ENCODE data around the gene CTNNA2.

The CTNNA2 gene

GRCh38 chr2:80354858-80355257 lies 842.0 kb downstream of the CTNNA2 start:
- DNase-seq, result no peak

- no peak for DNase-seq
Observed at GRCh38 chr2:80361904-80362303, 849.1 kb downstream of the CTNNA2 start.

- DNase-seq, result no peak
Observed at GRCh38 chr2:80363330-80363729, 850.5 kb downstream of the CTNNA2 start.

DNA sequence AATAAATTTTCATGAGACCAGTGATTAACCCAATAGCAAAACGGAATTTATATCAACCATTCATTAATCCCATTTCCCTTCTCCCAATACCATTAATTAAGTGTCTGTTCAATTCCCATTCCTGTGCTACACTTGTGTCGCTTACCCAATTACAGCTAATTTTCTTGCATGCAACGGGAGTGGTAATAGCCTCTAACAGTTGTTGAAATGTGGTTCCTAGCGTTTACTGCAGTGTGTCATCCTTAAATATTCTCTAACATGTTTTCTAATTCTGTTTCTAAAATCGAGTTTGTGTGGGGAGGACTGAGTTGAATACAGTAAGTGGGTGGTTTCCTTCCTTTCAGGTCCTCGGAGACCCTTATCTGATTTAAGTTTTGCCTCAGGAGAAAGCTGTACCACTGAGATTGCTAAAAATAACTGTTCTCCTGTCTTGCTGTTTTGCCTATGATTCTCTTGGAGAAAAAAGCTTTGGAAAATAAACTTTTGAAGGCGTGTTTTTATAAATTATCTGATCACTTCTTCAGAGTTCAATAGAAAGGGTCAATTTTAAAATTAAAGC lies 851.0 kb downstream of the CTNNA2 start:
- DNase-seq, result no peak

DNA sequence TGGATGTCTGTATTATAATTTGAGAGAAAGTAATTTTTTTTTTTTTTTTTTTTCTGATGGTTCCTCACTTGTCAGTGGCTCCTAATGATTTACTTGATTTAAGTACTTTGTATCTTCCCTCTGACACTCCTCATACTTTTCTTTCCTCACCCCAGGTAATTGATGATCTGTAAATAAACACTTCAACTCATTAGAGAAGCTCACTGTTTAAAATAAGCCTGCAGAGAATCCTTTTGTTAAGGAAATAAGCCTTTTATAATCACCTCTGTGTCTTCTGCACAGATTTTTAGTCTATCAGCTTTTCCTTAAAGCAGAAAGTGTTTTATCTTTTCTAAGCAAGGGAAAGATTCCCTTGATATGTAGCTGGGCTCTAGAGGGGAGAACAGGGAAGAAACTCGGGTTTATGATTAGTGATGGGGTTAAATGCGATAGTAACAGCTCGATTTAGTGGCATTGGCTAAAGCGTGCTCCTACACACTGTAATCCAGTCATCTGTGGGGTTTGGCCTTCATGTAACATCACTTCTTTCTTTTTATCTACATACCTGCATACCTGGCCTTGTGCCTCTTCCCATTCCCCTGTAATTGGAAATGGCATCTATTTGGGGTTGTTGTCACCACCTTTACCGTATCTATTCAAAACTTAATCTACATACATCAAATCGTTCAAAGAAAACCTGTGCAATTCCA lies 851.8 kb downstream of the CTNNA2 start:
- no peak for DNase-seq

DNA sequence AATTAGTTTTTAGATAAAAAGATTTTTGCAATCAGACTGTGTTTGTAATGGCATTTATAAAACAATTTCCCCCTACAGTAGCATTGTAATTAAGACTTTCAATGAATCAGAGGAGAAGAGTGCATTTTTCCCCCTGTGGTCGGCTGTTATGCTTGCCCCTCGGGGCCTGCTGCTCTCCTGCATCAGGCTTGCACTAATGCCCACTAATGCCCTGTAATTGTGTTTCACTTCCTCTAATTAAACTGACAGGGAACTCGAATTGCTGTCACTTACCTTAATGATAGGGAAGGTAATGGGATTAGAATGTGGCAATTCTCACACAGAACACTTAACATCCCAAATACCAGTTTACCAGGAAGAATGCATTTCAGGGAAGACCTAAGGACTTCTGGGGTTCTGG lies 852.9 kb downstream of the CTNNA2 start:
- DNase-seq, result no peak

DNA sequence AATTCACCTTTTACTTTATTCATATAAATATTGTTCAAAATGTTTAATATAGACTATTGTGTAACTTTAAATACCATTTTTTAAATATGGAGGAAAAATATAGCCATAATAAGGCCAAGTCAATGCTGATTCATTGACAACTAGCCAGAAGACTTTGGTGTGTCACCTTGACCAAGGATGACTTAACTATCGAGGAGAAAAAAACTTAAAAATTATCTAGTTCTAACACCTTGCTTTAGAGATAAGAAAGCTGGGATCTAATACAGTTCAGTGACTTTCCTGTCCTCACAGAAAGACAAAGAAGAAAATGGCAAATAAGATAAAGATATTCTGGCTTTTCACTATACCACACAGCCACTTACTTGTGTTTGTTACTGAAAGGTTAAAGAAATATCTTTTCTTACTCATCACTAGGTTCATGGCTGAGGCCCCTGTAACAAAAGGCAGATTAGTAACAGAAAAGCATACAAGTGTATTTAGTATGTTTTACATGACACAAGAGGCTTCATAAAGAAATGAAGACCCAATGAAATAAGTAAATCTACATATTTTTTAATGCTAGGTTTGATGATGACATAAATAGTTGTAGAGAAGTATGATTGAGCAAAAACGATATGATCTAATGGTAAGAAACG lies 857.6 kb downstream of the CTNNA2 start:
- DNase-seq, result no peak

DNA sequence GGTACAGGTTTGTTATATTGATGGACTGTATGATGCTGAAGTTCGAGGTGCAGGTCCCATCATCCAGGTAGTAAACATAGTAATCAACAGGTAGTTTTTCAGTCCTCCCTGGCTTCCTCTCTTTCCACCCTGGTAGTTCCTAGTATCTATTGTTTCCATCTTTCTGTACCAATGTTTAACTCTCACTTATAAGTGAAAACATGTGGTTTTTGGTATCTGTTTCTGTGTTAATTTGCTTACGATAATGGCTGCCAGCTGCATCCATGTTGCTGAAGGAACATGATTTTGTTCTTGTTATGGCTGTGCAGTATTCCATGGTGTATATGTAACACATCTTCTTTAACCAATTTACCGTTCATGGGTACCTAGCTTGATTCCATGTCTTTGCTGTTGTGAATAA lies 861.3 kb downstream of the CTNNA2 start:
- no peak for DNase-seq

- DNase-seq, result no peak
Observed at GRCh38 chr2:80377071-80377470, 864.2 kb downstream of the CTNNA2 start.

DNA sequence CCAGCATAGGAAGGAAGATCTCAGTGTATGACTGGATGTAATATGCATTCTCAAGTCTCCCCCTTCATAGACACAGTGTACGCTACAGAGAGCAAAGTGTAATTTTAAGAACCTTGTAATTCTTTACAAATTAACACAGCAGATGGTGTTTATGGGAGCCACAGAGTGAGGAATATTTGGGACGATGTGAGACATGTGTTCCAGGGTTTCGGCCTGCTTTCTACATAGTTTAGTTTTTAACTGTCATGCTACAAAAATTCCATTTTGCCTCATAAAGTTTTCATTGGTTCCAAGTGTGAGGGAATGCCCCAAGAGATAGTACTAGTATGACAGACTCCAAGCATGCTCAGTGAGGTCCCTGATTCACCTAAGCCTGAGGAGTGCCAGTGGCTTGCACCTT lies 867.9 kb downstream of the CTNNA2 start:
- no peak for DNase-seq

GRCh38 chr2:80381666-80382065 lies 868.8 kb downstream of the CTNNA2 start:
- no peak for DNase-seq

DNA sequence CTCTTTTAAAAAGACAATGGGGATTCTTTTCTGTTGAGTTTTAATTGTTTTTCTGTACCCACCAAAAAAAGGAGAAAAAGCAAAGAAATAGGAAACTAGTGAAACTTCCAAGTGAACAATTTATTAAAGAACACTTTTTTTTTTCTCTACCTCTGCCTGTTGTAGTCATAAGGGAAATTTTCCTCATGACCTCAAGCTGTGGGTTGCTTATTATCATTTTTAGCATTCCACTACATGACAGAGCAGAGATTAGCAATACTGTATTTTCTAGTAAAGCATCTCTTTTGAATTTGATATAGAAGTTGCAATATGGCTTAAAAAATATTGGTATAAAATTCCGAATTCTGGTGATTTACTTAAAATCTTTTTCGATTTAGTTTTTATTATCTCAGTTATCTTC lies 879.6 kb downstream of the CTNNA2 start:
- DNase-seq, result no peak

- DNase-seq, result no peak
Observed at GRCh38 chr2:80393991-80394390, 881.1 kb downstream of the CTNNA2 start.

GRCh38 chr2:80395251-80395650 lies 882.4 kb downstream of the CTNNA2 start:
- no peak for DNase-seq

DNA sequence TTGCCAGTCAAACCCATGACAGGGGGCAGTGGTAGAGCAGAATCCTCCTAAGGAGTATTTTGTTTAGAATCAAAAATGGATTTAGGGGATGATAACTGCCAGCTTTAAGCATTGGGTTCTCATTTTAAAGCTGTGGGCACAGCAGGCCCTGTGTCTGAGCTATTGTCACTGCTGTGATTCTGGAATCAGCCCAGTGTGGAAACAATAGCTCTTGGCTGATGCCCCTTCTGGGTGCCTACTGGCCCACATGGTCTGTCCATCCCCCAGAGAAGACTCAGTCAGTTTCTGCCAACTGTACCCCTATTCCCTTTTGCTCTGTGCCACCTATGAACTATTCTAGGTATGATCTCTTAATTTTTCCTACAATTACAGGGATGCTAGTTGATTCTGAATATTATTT lies 883.4 kb downstream of the CTNNA2 start:
- DNase-seq, result no peak

DNA sequence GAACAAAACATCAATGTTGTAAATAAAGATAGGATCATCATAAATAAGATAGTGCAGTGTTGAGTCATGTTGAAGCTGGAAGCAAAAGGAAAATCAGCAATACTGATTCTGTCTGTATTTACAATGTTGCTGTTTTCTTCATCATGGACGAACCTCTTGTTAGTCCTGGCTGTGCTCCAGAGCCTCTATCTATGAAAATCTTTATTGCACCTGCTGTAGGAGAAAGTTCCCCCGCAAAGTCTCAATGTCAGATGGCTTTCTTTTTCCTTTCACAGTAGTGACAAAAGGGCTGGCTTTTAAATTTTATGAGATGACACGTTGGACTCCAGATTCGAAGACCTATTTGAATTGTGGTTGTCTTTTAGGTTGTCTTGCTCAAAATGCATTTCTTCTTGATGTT lies 890.2 kb downstream of the CTNNA2 start:
- DNase-seq, result no peak

DNA sequence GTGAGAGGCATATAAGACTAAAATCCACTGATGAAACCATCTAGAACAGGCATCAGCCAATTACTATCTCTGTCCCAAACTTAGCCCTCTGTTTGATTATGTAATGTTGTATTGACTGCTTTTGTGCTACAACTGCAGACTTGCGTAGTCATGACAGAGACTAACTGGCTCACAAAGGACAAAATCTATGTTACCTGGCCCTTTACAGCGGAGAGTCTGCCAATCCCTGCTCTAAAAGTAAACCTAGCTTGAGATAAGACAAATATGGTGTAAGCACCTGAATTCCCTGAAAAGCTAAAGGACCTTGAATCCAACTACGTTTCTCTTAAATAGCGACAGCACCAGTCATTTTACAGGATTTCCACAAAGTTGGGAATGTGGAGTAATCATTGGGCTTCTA lies 894.5 kb downstream of the CTNNA2 start:
- no peak for DNase-seq

DNA sequence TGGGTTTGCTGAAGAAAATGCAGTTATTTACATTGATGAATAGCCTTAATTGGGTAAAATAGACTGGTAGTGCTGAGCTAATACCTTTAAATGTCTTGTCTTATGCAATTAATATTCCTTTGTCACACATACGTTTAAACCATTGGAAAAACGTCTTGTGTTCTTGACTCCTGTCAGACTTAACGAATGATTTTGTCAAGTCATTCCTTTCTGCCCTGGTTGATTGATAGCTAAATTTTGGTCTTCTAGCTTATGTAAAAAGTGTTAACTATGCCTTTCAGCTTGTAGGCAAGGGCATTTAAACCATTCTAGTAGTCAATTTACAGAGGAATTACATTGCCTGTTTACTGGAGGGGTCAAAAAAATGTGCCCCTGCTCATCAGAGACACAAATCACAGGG lies 897.5 kb downstream of the CTNNA2 start:
- no peak for DNase-seq

DNA sequence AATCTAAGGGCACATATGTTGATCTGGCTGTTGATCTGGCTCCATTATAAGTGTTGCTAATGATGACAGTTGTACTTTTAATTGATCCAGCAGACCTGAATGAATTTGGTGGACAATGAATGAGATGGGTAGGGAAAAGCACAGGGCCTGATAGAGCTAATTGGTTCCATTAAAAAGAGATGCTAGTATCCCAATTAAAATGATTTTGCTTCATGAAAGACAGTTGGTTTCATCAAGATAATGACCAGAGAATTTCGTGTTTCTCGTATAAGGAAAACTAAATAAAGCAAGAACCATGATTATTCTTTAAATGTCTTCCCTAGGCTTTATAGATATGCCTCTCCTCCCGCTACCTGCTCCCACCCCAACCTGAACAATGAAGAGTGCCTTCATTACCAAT lies 900.3 kb downstream of the CTNNA2 start:
- no peak for DNase-seq

DNA sequence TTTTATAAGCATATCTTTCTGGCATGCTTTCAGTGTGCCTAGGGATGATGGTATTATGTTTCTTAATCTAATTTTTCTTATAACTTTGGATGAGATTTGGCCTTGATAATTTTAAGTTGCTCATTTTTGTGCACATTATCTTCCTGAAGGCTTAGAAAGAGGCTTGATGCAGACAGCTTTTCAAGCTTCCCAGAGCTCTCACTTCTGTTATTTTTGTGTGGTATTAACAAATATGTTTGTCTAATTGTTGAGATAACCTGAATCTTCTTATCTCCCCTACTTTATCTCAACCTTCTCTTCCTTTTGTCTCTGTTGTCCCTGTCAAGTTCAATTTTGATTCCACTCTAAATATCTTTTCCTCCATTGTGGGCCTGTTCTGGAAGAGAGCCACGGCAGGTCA lies 904.9 kb downstream of the CTNNA2 start:
- DNase-seq, result no peak

DNA sequence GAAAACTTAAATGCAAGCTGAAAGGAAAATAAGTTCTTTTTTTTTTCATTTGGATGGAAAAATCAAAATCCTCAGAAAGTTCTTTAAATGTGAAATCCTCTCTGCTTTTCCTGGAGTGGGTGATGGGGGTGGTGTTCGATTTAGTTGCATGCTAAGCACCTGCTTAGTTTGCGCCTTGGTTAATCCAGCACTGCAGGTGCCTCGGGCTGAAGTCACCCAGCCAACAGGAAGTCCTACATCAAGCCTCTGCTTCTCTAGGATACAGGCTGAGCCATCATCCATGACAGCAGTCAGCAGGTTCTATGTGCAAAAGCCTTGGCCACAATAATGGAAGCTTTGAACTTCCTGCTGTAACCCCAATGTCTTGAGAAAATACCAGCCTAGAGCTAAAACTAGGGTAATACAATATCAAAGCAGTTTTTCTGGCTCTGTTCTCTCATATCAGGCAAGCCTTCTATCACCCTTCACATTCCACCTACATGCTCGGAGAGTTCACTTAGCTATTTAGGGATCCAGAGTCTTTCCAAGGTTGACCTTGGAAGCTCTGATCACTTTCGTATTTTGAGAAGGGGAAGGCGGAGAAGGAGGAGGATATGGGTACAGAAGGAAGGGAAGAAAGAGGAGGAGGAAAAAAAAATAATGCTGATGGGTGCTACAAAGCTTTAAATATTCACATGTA lies 907.8 kb downstream of the CTNNA2 start:
- DNase-seq, result no peak

DNA sequence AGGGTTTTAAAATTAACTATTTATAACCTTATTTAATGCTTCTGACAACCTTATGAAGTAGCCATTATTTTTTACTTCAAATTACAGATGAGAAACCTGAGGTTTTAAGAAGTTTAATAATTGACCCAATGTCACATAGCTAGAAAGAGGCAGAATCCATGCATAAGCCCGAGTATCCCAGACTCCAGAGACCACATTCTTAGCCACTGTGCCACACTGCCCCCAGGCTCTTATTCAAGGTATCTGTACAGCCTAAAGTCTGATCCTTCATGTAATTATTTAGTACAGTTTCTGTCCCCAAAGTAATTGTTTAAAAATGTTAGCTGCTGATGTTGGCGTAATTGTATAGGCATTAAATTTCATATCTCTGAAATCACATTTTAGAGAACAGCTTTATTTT lies 916.4 kb downstream of the CTNNA2 start:
- DNase-seq, result no peak

DNA sequence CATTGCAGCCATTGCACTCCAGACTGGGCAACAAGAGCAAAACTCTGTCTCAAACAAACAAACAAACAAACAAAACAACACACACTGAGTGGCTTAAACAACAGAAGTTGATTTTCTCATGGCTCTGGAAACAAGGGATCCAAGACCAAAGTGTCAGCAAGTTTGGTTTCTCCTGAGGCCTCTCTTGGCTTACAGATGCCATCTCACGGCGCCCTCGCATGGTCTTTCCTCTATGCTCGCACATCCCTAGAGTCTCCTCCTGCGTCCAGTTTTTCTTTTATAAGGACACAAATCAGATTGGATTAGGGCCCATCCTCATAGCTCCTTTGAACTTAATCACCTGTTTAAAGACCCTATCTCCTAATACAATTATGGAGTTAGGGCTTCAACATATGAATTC lies 925.1 kb downstream of the CTNNA2 start:
- DNase-seq, result no peak

DNA sequence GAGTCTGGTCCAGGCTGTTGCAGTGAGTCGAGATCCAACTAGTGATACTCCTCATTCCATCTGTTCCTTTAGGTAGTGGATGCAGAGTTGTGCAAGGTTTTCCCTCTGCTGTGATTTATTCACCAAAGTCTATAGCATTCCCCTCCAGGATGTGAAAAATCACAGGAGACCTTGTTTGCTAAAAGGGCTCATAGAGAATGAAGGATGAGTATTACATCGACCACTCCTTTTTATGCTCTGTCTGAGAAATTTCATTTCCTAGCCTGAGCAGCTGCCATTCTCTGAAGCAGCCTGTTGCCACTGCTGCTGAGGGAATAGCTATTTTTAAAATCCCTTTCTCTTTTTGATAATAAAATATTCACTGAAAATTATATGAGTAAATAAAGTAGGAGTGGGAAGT lies 925.8 kb downstream of the CTNNA2 start:
- no peak for DNase-seq
